Stimulated activated CD4-positive, alpha-beta T cell treated with anti-CD3 and anti-CD28 coated beads, Interleukin-12 subunit alpha, Interleukin-12 subunit beta, amount 100 ng/mL, for 4 hours (primary cell): ENCODE data around the gene CDRT15L2.
"Not testable (repeated sequence)": the region's sequence is repeated elsewhere in the genome, so short reads cannot be mapped to it uniquely, and the experiment has no call there.

Experiments used
- DNase-seq: peaks from one replicate; pipeline ENCODE4 v3.0.0-alpha.2; 2020

The CDRT15L2 gene

GRCh38 chr17:20583891-20584577, 4.5 kb downstream of the CDRT15L2 start:
- not testable (repeated sequence) for DNase-seq

DNA sequence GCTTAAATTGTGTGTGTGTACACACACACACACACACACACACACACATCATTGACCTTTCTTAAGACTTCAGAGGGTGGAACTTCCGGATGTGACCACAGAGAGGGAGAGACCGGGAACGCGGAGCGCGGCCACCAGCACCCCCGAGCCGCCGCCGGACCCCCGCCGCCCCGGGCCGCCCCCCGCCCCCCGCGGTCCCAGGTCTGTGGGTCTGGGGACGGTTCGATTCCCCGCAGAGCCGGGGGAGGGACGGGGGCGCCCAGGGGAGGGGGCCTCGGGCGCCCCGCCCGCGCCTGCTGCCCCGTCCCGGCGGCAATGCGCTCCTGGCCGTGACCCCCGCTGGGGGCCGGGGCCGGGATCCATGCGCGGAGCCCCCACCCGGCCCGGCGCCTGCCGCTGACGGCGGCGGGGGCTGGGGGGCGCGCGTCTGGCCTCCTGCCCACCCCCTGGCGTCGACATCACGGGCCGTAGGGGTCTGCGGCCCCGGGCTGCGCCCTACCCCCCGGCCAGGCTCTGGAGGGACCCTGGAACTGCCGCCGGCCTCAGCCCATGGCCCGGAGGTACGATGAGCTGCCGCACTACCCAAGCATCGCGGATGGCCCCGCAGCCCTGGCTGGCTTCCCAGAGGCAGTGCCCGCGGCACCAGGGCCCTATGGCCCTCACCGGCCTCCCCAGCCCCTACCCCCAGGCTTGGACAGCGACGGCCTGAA, 9.4 kb downstream of the CDRT15L2 start:
- not testable (repeated sequence) for DNase-seq

DNA sequence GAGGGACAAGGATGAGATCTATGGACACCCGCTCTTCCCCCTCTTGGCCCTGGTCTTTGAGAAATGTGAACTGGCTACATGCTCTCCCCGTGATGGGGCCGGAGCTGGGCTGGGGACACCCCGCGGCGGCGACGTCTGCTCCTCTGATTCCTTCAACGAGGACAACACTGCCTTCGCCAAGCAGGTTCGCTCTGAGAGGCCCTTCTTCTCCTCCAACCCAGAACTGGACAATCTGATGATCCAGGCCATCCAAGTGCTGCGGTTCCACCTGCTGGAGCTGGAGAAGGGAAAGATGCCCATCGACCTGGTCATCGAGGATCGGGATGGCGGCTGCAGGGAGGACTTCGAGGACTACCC, 9.9 kb downstream of the CDRT15L2 start:
- DNase-seq = not testable (repeated sequence)

DNA sequence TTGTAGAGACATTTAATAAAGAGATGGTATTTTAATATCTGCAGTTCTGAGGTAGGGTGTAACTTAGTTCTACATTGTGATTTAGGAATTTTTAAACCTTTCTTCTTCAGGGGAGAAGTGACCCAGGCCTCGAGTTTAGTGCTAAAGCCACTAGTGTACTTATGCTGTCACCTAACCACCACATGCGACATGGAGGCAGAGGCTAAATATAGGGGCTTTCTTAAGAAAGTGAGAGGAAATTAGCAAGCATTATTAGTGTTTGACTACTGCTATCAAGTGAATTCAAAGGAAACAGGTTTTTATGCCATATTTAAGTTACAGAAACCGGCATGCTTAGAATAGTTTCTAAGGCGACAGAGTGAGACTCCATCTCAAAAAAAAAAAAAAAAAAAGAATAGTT, 11.5 kb downstream of the CDRT15L2 start:
- not testable (repeated sequence) for DNase-seq

- not testable (repeated sequence) for DNase-seq
Observed at GRCh38 chr17:20605568-20605967, 26.0 kb downstream of the CDRT15L2 start.

DNA sequence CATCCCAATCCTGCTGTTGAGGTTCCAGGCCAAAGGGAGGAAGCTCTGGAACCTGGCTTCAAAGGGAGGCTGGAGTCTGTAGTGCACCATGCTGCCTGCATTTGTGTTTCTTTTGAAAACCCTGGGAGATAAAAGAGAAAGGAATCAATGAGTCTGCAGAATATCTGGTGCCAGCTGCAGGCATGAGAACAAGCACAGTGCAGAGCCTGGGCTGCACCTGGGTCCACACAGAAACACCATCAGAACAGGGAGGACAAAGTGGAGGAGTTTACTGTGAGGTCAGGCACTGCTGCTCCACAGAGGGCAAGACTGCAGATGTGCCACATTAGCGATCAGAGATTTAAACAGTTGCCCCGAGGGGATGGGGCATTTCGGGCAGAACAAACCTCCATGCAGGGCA, 30.0 kb downstream of the CDRT15L2 start:
- DNase-seq = not testable (repeated sequence)

DNA sequence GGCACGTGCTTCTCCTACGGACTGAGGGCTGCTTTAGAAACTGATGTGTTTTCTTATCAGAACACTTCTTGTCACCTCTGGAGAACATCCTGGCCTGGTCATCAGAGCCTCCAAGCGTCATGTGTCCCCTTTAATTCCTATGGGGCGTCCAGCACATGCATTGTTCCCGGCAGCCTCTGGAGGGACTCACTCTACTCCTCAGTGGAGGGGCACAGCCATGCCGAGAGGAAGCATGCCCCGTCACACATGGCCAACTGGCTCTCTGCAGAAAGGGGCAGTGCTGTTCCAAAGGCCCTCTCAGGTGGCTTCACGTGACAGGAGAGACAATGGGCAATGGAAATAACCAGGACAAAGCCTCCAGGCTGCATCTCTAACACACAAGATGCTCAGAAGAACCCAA, 31.8 kb downstream of the CDRT15L2 start:
- no peak for DNase-seq

DNA sequence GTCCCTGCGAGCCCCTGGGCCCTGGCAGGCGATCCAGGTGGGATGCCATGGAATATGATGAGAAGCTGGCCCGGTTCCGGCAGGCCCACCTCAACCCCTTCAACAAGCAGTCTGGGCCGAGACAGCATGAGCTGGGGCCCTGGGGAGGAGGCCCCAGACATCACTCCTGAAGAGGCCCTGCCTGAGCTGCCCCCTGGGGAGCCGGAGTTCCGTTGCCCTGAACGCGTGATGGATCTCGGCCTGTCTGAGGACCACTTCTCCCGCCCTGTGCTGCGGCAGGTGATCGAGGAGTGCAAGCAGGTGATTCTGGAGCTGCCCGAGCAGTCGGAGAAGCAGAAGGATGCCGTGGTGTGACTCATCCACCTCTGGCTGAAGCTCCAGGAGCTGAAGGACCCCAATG, 33.1 kb downstream of the CDRT15L2 start:
- no peak for DNase-seq

DNA sequence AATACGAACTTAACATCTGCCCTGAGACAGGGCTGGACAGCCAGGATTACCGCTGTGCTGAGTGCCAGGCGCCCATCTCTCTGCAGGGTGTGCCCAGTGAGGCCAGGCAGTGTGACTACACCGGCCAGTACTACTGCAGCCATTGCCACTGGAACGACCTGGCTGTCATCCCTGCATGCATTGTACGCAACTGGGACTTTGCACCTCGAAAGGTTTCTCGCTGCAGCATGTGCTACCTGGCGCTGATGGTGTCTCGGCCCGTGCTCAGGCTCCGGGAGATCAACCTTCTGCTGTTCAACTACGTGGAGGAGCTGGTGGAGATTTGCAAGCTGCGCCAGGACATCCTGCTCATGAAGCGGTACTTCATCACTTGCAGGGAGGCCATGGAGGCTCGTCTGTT, 33.7 kb downstream of the CDRT15L2 start:
- no peak for DNase-seq

DNA sequence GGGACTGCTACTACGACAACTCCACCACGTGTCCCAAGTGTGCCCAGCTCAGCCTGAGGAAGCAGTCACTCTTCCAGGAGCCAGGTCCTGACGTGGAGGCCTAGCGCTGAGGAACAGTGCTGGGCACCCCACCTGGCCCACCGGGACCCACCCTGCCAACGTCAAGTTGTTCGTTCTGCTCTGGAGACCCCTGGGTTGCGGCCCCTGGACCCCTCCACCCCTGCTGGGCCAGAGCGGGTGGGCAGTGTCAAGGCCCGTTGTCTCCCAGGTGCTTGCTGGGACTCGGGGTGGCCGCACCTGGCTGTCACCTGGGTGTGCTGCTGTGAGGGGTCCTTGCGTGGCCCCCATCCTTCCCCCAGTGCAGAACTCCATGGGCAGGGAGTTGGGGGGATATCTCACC, 34.4 kb downstream of the CDRT15L2 start:
- no peak for DNase-seq

DNA sequence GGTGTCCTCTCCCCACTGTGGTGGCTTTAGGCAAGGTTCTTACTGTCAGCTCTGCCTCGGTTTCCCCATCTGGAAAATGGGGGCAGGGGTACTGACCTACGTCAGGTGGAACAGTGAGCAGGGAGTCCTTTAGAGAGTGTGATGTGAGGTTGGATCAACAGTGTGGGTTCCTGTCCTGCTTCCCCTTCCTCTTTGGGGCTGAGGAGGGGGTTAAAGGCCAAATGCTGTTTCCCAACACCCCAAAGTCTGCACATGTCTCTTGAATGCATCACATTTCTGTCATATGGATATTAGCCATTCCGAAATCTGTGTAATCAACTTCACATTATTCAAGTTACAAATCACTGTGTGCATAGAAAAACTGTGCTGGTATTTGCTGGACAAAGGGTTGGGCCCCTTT, 35.9 kb downstream of the CDRT15L2 start:
- DNase-seq = not testable (repeated sequence)
